VCaP (cell line): ENCODE data around the gene PRSS37.

Experiments used
- H3K27ac ChIP-seq: fragments of 450-650 bp; 2 replicates; pipeline ENCODE4 v1.5.1; 2017
- TF ChIP-seq, protein P1 (sequence below): fragments of 450-650 bp; conservative IDR thresholded peaks from 2 replicates; pipeline ENCODE4 v1.5.1; 2017; ENCODE audit warnings: mild to moderate bottlenecking, moderate library complexity

The PRSS37 gene

DNA sequence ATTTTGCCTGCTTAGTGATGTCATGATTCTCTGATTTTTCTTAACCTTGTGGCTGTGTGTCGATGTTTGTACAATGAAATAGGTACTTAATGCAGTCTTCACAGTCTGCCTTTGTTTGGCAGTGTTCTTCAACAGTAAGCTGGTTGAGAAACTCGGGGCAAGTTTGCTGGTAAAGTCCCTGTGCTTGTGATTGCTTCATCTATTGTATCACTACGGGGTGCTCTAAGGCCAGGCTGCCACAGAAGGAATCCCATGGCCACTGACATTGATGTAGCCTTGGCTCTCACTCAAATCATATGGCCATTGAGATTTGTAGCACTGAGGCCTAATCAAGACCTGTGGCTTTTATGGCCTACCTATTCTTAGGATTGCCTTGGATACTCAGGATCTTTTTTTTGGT, 33.5 kb upstream of the PRSS37 start:
- TF ChIP-seq, protein P1, sequence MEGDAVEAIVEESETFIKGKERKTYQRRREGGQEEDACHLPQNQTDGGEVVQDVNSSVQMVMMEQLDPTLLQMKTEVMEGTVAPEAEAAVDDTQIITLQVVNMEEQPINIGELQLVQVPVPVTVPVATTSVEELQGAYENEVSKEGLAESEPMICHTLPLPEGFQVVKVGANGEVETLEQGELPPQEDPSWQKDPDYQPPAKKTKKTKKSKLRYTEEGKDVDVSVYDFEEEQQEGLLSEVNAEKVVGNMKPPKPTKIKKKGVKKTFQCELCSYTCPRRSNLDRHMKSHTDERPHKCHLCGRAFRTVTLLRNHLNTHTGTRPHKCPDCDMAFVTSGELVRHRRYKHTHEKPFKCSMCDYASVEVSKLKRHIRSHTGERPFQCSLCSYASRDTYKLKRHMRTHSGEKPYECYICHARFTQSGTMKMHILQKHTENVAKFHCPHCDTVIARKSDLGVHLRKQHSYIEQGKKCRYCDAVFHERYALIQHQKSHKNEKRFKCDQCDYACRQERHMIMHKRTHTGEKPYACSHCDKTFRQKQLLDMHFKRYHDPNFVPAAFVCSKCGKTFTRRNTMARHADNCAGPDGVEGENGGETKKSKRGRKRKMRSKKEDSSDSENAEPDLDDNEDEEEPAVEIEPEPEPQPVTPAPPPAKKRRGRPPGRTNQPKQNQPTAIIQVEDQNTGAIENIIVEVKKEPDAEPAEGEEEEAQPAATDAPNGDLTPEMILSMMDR, result no peak
- H3K27ac ChIP-seq, result no peak overlapping the region

DNA sequence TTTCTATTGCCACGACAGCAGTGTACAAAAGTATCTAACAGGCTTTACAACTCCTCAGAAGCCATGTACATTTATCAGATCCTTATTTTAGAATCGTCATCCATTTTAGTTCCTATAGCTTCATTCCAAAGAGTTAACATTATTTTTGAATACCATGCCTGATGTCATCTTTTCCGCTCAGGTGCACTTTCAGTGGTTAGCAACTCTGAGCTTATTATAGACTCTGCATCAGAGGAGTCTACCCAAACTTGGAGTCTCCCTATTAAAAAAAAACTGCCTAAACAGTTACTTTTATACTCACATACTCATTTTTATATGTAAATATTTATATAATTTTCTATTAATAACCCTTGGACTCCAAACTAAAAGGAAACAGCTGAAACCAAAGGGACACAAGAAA, 31.6 kb upstream of the PRSS37 start:
- TF ChIP-seq, protein P1, result no peak

DNA sequence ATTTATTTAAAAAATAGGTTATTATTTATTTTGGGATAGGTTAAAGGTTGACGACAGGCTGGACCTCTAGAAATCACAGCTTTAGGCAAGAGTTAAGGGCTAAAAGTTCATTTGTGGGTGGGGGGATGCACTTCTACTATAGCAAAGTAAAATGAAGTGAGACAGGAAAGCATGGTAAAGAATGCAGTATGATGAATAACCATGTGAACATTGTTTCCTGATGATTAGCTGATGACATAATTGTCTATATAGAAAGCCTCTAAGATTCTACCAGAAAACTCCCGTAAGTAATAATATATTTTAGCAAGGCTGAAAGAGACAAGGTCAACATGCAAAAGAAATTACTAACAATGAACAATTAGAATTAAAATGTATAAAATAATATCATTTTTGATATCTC, 25.7 kb upstream of the PRSS37 start:
- TF ChIP-seq, protein P1, result no peak
- H3K27ac ChIP-seq, result no peak overlapping the region

More for the DNA sequence above, 31.6 kb upstream of the PRSS37 start:
- no peak overlapping the region for H3K27ac ChIP-seq

DNA sequence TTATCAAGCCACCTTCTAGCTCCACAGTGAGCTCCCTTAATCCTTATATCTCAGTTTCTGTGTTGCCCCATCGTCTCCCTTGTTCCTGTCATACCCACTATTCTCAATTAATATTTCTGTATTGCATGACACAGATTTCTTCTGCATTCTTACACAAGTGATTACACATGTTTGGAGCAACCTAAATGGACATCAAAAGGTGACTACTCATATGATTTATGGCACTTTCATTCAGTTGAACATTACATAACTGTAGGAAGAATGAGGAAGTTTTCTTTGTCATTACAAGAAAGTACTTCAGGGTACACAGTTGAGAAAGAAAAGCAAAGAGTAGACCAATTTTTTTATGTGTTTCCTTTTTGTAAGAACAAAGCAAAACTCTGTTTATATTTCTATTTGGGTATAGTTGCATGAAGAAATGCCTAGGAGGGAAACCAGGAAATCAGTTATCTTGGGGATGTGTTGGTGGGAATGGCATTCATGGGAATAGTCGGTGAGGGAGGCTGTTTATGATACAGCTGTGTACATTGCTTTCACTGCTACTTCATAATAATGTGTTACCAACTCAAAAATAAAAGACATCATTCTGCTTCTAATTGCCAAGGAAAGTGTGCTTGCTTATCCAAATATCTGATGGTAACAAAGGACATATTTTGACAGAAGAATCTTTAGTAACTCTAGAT, 23.6 kb upstream of the PRSS37 start:
- no peak overlapping the region for H3K27ac ChIP-seq
- TF ChIP-seq, protein P1, result no peak

DNA sequence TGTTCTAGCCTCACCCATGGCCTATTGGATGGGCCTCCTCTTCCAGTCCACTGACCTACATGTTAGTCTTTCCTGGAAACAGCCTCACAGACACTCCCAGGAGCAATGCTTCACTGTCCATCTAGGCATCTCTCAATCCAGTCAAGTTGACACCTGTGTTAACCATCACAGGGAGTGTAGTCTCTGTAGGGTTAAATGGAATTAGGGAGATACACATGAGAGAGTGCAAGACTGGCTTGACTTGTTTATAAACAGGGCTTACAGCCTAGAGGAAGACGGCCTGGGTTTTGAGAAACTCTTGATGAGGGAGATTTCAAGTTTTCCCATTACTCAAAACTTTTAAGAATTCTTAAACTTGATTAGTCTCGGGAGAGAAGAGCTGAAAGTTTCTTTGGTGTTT, 18.9 kb upstream of the PRSS37 start:
- H3K27ac ChIP-seq, result no peak overlapping the region
- TF ChIP-seq, protein P1, result no peak

DNA sequence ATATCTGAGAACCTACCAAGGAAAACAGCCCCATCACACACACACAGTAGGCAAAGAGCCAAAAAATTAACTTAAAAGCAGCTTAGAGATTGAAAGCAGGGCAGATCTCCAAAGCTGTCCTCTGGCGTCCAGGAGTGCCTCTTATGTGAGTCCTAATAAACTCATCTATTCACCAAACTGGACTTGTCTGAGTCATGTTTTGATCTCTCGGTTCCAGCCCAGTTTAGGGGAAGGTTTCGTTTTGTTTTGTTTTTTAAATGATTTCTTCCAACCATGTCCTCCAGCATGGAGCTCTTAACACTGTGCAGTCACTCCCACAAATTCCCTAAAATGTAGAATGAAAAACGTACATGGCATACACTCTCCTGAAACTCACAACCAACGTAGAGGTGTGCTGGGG, 6.7 kb upstream of the PRSS37 start:
- TF ChIP-seq, protein P1, result no peak

DNA sequence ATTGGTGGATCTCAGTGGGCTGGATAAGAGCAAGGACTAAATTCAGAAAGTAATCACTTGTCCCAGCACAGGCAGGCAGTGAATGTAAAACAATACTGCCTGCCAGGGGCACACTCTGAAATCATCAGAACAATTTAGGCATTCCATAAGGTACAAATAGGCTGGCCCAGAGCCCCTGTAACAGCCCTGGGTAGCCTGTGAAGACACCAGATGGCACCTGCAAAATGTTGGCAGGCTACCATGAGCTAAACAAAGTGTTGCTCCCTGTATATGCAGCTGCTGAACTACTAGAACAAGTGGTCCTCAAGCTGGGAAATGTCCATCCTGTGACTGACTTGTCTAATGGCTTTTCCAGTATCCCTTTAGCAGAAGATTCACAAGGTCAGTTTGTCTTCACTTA, 3.0 kb upstream of the PRSS37 start:
- no peak overlapping the region for H3K27ac ChIP-seq
- TF ChIP-seq, protein P1, result no peak

More for the DNA sequence above, 6.7 kb upstream of the PRSS37 start:
- H3K27ac ChIP-seq, result no peak overlapping the region
